Thyroid gland (tissue), 4 donors: Measurements from ENCODE around the gene PRICKLE4. TPM values are rescaled to one million over a fixed set of nuclear protein-coding genes. Genes with fewer than 3 reads are reported as not detected.

ENCODE experiments used
- DNase-seq, 2 donors: peaks; one replicate each; pipeline ENCODE4 v3.0.0-alpha.2; 2019
- H3K27ac ChIP-seq, 3 donors: fragments of 200-600 bp; sonication (generic); 1 replicate in 2 of 3; 2 replicates in 1 of 3; pipeline ENCODE4 v1.5.1; 2016 to 2019; ENCODE audit warnings: mild to moderate bottlenecking in 1 of 3, moderate library complexity in 1 of 3
- H3K27me3 ChIP-seq: fragments of 200-600 bp; sonication (generic); one replicate; pipeline ENCODE4 v1.5.1; 2019
- H3K36me3 ChIP-seq, 2 donors: fragments of 200-600 bp; sonication (generic); one replicate each; pipeline ENCODE4 v1.5.1; 2016 to 2019
- H3K4me1 ChIP-seq, 2 donors: fragments of 200-600 bp; sonication (generic); one replicate each; pipeline ENCODE4 v1.5.1; 2017 to 2019
- H3K4me3 ChIP-seq, 3 donors: fragments of 200-600 bp; sonication (generic); replicated peaks in 1 of 3; 1 replicate in 2 of 3; 2 replicates in 1 of 3; pipeline ENCODE4 v1.5.1; 2016; ENCODE audit warnings: mild to moderate bottlenecking in 1 of 3
- H3K9me3 ChIP-seq: fragments of 200-600 bp; sonication (generic); one replicate; pipeline ENCODE4 v1.5.1; 2017
- CTCF ChIP-seq, 6 experiments: fragments of 200-600 bp in 3 of 6; fragments of 450-650 bp in 3 of 6; sonication (generic) in 3 of 6; IDR thresholded peaks; one replicate each; pipeline ENCODE4 v1.5.1; 2016 to 2019; ENCODE audit warnings: antibody characterized with exemption in 6 of 6, mild to moderate bottlenecking in 2 of 6, inconsistent platforms in 1 of 6, moderate library complexity in 1 of 6
- POLR2A ChIP-seq, 2 donors: fragments of 450-650 bp; IDR thresholded peaks; one replicate each; pipeline ENCODE4 v1.6.1; 2017; ENCODE audit warnings: antibody characterized with exemption in 2 of 2, mild to moderate bottlenecking in 2 of 2, moderate library complexity in 1 of 2
- WGBS, 2 donors: methylation state at CpG; one replicate each; pipeline ENCODE4 v1.1.5; 2017; 5-methylcytosine and 5-hydroxymethylcytosine counted together
- intact Hi-C: fragments of 100-400 bp; cut with DNase I; formaldehyde crosslinking; loops from one replicate; pipeline ENCODE4 v1.15.1; 2023
- total RNA-seq, 4 donors: library from RNA; depleted of rRNA; stranded (reverse); fragments of >200 nt; gene quantifications; one replicate each; pipeline ENCODE4 v1.2.3, GENCODE V29; 2016

The PRICKLE4 gene
- total RNA-seq, 4 donors from 2014 or later = 4.0 to 15.6 (median 12.7) TPM

DNA sequence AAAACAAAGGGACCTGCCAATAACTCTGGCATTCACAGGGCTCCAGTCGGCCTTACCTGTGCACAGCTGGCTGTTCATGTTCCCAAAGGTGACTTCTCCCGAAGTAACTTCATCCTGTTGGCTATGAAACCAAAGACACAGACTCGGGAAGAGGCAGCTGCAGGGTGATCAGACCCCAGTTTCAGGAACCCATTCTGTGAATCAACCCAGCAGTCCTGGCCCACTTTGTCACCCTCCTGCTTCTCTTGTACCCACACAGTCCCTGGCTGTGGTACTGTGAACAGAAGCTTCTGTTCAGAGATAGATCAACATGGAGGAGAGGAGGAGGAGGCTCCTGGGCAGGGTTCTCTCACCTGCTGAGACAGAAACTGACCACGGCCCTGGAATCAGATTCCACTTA lies 24.7 kb upstream of the PRICKLE4 start:
- Histone ChIP-seq H3K27ac (no peak overlapping the region), H3K4me3 (no peak overlapping the region), H3K27me3 (no peaks in the 10 kb centered on the region), H3K9me3 (no peaks in the 10 kb centered on the region), H3K36me3 (no peaks in the 10 kb centered on the region), H3K4me1 (no peaks in the 10 kb centered on the region)
- WGBS, 2 donors = 63 to 84% methylated on average over 4 of the region's 4 CpGs
- no peak for TF ChIP-seq CTCF (IDR thresholded peaks at IDR 0.05)
- no peak for TF ChIP-seq POLR2A (IDR thresholded peaks at IDR 0.05)
- no peak for DNase-seq
- intact Hi-C loops = no loop called here

GRCh38 chr6:41756354-41756753 lies 24.2 kb upstream of the PRICKLE4 start:
- Histone ChIP-seq H3K4me3 (no peak overlapping the region), H3K4me1 (no peaks in the 10 kb centered on the region), H3K9me3 (no peaks in the 10 kb centered on the region), H3K27me3 (no peaks in the 10 kb centered on the region), H3K36me3 (no peaks in the 10 kb centered on the region), H3K27ac (no peak overlapping the region)
- 74% methylated on average over 8 of the region's 13 CpGs for WGBS, 2 donors
- intact Hi-C loops = no loop called here
- no peak for DNase-seq
- TF ChIP-seq POLR2A (IDR thresholded peaks at IDR 0.05) (no peak), CTCF (IDR thresholded peaks at IDR 0.05) (no peak)

GRCh38 chr6:41757271-41757670 lies 23.3 kb upstream of the PRICKLE4 start:
- no peak overlapping the region for H3K27ac ChIP-seq
- no peak for DNase-seq
- no peaks in the 10 kb centered on the region for H3K4me1 ChIP-seq
- H3K9me3 ChIP-seq = no peaks in the 10 kb centered on the region
- no peaks in the 10 kb centered on the region for H3K27me3 ChIP-seq
- intact Hi-C loops = no loop called here
- no peak overlapping the region for H3K4me3 ChIP-seq
- TF ChIP-seq POLR2A (IDR thresholded peaks at IDR 0.05) = no peak
- TF ChIP-seq CTCF (IDR thresholded peaks at IDR 0.05) = no peak
- WGBS, 2 donors = 93 to 94% methylated on average over 2 to 6 of the region's 6 CpGs
- no peaks in the 10 kb centered on the region for H3K36me3 ChIP-seq

DNA sequence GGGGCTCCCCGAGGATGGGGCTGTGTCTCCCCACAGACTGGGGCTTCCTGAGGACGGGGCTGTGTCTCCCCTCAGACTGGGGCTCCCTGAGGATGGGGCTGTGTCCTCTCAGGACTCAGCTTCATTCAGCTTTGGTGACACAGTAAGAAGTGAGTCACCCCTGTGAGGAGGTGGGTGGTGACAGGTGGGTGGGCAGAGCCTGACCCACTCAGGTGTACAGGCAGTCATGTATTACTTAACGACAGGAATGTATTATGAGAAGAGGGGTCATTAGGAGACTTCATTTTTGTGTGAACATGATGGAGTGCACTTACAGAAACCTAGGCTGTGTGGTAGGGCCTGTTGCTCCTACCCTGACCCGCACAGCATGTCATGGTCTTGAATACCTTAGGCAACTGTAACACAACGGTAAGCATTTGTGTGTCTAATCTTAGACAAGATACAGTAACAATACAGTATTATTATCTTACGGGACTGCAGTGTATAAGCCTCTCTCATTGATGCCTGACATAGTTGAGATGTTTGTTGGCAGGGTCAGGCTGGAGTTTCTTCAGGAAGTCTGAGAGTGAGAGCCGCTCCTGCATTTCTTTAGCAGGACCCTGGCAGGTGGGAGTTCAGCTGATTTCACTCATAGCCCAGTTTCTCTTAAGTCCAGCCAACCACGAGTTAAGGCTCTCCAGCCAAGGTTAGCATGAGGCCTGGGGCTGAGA lies 22.5 kb upstream of the PRICKLE4 start:
- no peaks in the 10 kb centered on the region for H3K27me3 ChIP-seq
- H3K4me1 ChIP-seq = no peaks in the 10 kb centered on the region
- TF ChIP-seq CTCF (IDR thresholded peaks at IDR 0.05) (no peak), POLR2A (IDR thresholded peaks at IDR 0.05) (no peak)
- no peak for DNase-seq
- H3K27ac ChIP-seq = no peak overlapping the region
- 57 to 66% methylated on average over 6 to 8 of the region's 8 CpGs for WGBS, 2 donors
- H3K9me3 ChIP-seq = no peaks in the 10 kb centered on the region
- no peak overlapping the region for H3K4me3 ChIP-seq
- no peaks in the 10 kb centered on the region for H3K36me3 ChIP-seq
- intact Hi-C loops = no loop called here

GRCh38 chr6:41758641-41759035 lies 21.9 kb upstream of the PRICKLE4 start:
- 89 to 92% methylated on average over 6 of the region's 6 CpGs for WGBS, 2 donors
- DNase-seq = no peak
- Histone ChIP-seq H3K9me3 (no peaks in the 10 kb centered on the region), H3K36me3 (no peaks in the 10 kb centered on the region), H3K27me3 (no peaks in the 10 kb centered on the region), H3K27ac (no peak overlapping the region), H3K4me3 (no peak overlapping the region), H3K4me1 (no peaks in the 10 kb centered on the region)
- no peak for TF ChIP-seq CTCF (IDR thresholded peaks at IDR 0.05)
- no peak for TF ChIP-seq POLR2A (IDR thresholded peaks at IDR 0.05)
- intact Hi-C loops = no loop called here
